ENCODE data around the gene MAD2L1BP.

- TF ChIP-seq CTCF (IDR thresholded peaks at IDR 0.05; ENCODE audit: insufficient read depth, low read length) (no peak), POLR2AphosphoS5 (IDR thresholded peaks at IDR 0.05; ENCODE audit: low read depth) (no peak), GABPA (IDR thresholded peaks at IDR 0.05; ENCODE audit: low read depth) (no peak), REST (IDR thresholded peaks at IDR 0.05; ENCODE audit: insufficient replicate concordance, low read depth) (no peak), SPI1 (IDR thresholded peaks at IDR 0.05; ENCODE audit: borderline replicate concordance, low read depth) (no peak)
Measured at GRCh38 chr6:43680308-43681200, 44.9 kb downstream of the MAD2L1BP start.

All from HL-60 (cell line).